Lower leg skin (tissue), 4 donors: ENCODE data around the gene AADACL3. TPM values are rescaled to one million over a fixed set of nuclear protein-coding genes. Genes with fewer than 3 reads are reported as not detected.
"Not testable (repeated sequence)": the region's sequence is repeated elsewhere in the genome, so short reads cannot be mapped to it uniquely, and the experiment has no call there.

Experiments
- DNase-seq, 2 donors: peaks; one replicate each; pipeline ENCODE4 v3.0.0-alpha.2; 2019; ENCODE audit warnings: low spot score in 2 of 2
- H3K4me3 ChIP-seq: fragments of 200-600 bp; sonication (generic); 2 replicates; pipeline ENCODE4 v1.5.1; 2017; ENCODE audit warnings: mild to moderate bottlenecking, low read depth; ENCODE audit not compliant: poor library complexity, severe bottlenecking
- CTCF ChIP-seq, 3 donors: fragments of 450-650 bp; IDR thresholded peaks; one replicate each; pipeline ENCODE4 v1.5.1; 2016; ENCODE audit warnings: antibody characterized with exemption in 3 of 3, mild to moderate bottlenecking in 3 of 3, moderate library complexity in 2 of 3
- POLR2A ChIP-seq, 2 donors: fragments of 450-650 bp; IDR thresholded peaks; one replicate each; pipeline ENCODE4 v1.6.1; 2016 to 2017; ENCODE audit warnings: antibody characterized with exemption in 2 of 2, mild to moderate bottlenecking in 1 of 2, moderate library complexity in 1 of 2
- WGBS, 2 donors: methylation state at CpG; one replicate each; pipeline ENCODE4 v1.1.5; 2018; 5-methylcytosine and 5-hydroxymethylcytosine counted together
- intact Hi-C: fragments of 100-400 bp; cut with DNase I; formaldehyde crosslinking; loops from one replicate; pipeline ENCODE4 v1.15.0; 2023; ENCODE audit warnings: low total_unique reads
- total RNA-seq, 4 donors: library from RNA; depleted of rRNA; stranded (reverse); fragments of >200 nt; gene quantifications; one replicate each; pipeline ENCODE4 v1.1.0, GENCODE V29; 2016

AADACL3 gene
- total RNA-seq: 10 to 100 TPM in 2 of 4 donors, 1 to 10 TPM in 2; 1.1 to 54.6 (median 27.2) TPM

- DNase-seq: no peak
- TF ChIP-seq POLR2A (IDR thresholded peaks at IDR 0.05) (no peak), CTCF (IDR thresholded peaks at IDR 0.05) (no peak)
- no peak within 1 kb of the TSS for H3K4me3 ChIP-seq
- intact Hi-C loops: no loop called here
- WGBS, 2 donors: 86 to 91% methylated on average over 8 of the region's 8 CpGs
Measured at GRCh38 chr1:12715896-12716437, at the start of gene AADACL3. AADACL3 (plus strand) TSS chr1:12716110; CDS start chr1:12716177, 67 bp downstream.

- DNase-seq: no peak
- 87 to 90% methylated on average over 15 of the region's 15 CpGs for WGBS, 2 donors
- intact Hi-C loops: no loop called here
- no peak overlapping the region for H3K4me3 ChIP-seq
- TF ChIP-seq CTCF (IDR thresholded peaks at IDR 0.05) (no peak), POLR2A (IDR thresholded peaks at IDR 0.05) (no peak)
Measured at GRCh38 chr1:12666141-12666735, 49.7 kb upstream of the AADACL3 start.

- intact Hi-C loops: no loop called here
- H3K4me3 ChIP-seq: no peak overlapping the region
- WGBS, 2 donors: 35 to 47% methylated on average over 3 of the region's 3 CpGs
- no peak for TF ChIP-seq POLR2A (IDR thresholded peaks at IDR 0.05)
- TF ChIP-seq CTCF (IDR thresholded peaks at IDR 0.05): no peak
- no peak for DNase-seq
Measured at GRCh38 chr1:12669529-12670068, 46.3 kb upstream of the AADACL3 start.

- intact Hi-C loops: no loop called here
- no peak for DNase-seq
- no peak overlapping the region for H3K4me3 ChIP-seq
- TF ChIP-seq CTCF (IDR thresholded peaks at IDR 0.05): no peak
Measured at GRCh38 chr1:12674358-12674757, 41.6 kb upstream of the AADACL3 start.

- intact Hi-C loops: not testable (repeated sequence)
Measured at GRCh38 chr1:12676122-12676521, 39.8 kb upstream of the AADACL3 start.

GRCh38 chr1:12677565-12677964 is 38.3 kb upstream of the AADACL3 start:
- intact Hi-C loops: no loop called here
- WGBS, 2 donors: 74 to 81% methylated on average over 1 of the region's 1 CpG
- H3K4me3 ChIP-seq: no peak overlapping the region
- TF ChIP-seq CTCF (IDR thresholded peaks at IDR 0.05): no peak
- TF ChIP-seq POLR2A (IDR thresholded peaks at IDR 0.05): no peak
- DNase-seq: no peak

More at GRCh38 chr1:12676122-12676521, 39.8 kb upstream of the AADACL3 start:
- 78 to 81% methylated on average over 4 of the region's 4 CpGs for WGBS, 2 donors
- not testable (repeated sequence) for H3K4me3 ChIP-seq, DNase-seq
